GM21526 (cell line): Measurements from ENCODE around the gene IRF2.
"Not testable (repeated sequence)": the region's sequence is repeated elsewhere in the genome, so short reads cannot be mapped to it uniquely, and the experiment has no call there.

Experiments used
- ATAC-seq: cut with Tn5 transposase; IDR thresholded peaks from one replicate; pipeline ENCODE4 v1.9.1; 2021; ENCODE audit warnings: moderate library complexity; ENCODE audit not compliant: unreplicated experiment, low FRiP score

Gene IRF2

DNA sequence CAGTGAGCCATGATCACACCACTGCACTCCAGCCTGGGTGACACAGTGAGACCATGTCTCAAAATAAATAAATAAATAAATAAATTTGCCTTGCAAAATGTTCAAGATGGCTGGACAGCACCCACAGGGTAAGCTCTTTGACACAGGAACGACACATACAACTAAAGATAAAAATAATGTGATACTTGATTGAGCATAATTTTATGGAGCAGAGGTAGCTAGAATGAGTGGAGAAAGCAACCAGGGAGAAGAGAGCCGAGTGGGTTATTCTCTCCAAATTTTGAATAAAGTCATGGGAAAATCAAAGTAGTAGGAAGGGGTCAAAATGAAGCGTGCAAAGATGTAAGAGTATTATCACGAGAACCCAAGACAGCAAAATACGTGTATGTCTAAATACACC lies 121.5 kb downstream of the IRF2 start:
- no peak for ATAC-seq

DNA sequence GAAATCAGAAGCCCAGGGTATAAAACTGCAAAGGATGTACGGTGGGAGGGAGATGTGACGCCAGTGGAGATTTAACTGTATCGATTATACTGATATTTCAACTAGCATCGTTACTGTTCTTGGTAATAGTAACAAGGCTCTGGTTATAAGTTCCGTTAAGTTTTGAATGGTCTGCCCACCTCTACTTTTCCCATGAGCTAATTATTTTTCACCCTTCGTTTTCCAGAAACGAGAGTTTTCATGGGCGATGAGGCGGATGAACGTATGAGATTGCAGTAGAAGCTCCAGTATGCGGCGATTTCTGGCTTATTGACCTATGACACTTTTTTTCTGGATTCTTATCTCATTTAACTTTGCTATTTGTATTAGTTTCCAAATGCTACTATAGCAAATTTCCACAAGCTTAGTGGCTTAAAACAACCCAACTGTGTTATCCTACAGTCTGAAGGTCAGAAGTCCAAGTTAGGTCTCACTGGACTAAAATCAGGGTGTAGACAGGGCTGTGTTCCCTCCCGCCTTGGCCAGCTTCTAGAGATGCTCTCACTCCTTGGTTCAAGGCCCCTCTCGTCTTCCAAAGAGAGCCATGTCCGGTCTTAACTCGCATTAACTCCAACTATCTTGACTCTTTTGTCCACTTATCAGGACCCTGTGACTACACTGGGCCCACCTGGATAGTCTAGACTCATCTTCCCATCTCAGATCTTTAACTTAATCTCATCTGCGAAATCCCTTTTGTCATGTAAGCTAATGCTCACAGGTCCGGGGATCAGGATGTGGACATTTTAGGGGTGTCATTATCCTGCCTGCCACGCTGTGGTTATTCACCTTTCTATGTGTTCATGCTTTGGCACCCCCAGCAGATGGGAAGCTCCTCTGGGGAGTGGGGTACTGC lies 122.5 kb downstream of the IRF2 start:
- ATAC-seq = no peak

DNA sequence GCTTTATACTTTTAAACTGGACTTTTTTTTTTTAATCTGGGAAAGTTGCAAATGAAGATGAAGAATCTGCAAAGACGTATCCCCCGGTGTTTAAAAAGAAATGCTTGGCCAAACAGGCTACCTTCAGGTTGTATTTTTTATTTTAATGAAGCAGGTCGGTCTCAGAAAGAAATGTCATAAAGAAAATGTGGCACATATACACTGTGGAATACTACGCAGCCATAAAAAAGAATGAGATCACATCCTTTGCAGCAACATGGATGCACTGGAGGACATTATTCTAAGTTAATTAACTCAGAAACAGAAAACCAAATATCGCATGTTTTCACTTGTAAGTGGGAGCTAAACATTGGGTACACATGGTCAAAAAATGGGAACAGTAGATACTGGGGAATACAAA lies 123.4 kb downstream of the IRF2 start:
- ATAC-seq = no peak

DNA sequence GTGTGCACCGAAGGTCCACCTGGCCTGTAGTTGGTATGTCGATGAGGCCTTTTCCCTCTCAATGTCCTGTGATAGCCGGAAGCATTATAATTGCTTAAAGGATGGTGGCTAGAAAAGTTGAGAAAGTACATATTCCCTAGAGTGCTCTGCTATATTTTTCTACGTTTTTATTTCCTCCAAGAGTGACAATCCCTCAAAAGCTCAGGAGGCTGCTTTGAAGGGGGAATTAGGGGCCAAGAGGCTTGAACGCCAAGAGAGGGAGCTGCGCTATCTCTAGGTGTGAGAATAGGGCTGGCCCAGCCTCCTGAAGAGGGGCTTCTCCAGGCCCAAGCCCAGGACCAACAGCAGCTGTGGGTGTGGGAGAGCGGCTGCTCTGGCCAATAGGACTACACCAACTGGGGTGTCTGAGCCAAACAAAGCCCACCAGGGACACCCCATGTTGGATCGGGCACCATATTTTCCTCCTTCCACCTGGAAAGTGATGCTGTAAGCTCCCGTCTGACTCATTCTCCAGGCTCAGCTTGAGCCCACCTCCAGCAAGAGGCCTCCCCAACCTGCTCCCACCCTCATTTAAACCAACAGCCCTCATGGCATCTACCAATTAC lies 124.0 kb downstream of the IRF2 start:
- ATAC-seq = no peak

DNA sequence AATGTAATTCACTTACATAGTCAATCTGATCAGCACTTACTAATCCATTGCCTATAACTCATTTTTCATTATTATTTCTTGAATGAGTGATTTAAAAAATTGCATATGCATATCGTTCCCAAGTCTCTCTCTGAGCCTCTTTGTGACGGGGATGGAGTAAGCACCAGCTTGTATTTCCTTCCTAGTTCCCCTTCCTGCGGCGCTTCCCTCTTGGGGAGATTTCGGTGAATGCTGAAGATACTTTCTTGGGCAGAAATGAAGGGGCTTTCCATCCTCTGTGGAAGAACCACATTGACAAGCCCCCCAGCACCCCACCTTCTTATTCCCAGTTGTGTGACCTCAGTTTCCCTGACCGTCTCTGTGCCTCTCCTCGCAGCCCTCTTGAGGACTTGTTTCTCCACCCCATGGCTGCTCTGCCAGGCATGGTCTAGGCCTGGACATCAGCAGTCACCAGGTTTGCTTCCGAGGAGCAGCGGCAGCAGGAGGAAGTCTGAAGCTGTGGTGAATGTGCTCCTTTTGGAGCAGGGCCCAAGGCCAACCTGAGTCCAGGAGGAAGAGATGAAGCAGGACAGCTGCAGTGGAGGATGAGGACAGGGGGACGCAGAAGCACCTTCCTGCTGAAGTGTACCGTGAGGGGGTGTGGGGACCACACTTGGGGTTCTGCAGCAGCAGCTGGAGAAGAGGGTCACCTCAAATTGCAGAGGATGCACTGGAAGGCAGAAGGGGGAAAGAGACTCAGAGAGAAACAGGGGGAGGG lies 124.9 kb downstream of the IRF2 start:
- ATAC-seq = no peak

DNA sequence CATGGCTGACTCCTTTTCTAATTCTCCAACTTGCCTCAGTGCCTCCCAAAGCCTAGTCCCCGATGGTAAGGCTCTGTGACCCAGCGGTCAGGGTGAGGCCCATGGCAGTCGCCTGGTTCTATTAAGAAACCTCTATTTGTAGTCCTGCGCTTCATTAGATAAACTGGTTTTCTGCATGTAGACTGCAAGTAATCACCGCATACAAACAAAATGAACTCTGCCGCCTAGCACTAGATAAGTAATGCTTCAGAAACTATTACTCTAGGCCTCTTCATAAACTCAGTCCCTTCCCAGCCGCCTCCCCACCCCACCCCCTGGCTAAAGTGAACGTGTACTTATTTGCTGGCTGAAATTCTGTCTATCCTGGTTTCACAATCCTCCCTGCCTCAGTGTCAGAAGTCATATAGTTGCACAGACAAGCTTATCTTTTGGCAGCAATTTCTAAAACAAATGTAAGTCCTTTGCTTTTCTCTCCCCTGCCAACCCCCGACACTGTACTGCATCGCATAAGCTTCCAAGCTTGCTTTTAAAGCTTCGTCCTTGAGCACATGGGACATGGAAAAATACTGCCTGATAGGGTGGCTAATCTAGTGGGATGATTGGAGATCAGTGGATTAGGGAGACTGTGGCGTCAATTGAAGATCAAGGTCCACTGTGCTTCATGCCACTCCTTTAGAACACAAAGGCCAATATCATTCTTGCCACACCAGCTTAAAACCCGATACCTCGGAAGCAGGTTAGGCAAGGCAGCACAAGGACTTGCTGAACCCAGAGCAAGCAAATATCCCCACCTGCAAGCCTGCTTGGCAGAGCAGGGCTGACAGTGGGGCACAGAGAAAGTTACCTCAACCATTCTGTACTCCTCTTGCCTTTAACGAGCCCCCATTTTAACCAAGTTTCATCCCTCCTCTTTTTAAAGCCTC lies 125.8 kb downstream of the IRF2 start:
- no peak for ATAC-seq

DNA sequence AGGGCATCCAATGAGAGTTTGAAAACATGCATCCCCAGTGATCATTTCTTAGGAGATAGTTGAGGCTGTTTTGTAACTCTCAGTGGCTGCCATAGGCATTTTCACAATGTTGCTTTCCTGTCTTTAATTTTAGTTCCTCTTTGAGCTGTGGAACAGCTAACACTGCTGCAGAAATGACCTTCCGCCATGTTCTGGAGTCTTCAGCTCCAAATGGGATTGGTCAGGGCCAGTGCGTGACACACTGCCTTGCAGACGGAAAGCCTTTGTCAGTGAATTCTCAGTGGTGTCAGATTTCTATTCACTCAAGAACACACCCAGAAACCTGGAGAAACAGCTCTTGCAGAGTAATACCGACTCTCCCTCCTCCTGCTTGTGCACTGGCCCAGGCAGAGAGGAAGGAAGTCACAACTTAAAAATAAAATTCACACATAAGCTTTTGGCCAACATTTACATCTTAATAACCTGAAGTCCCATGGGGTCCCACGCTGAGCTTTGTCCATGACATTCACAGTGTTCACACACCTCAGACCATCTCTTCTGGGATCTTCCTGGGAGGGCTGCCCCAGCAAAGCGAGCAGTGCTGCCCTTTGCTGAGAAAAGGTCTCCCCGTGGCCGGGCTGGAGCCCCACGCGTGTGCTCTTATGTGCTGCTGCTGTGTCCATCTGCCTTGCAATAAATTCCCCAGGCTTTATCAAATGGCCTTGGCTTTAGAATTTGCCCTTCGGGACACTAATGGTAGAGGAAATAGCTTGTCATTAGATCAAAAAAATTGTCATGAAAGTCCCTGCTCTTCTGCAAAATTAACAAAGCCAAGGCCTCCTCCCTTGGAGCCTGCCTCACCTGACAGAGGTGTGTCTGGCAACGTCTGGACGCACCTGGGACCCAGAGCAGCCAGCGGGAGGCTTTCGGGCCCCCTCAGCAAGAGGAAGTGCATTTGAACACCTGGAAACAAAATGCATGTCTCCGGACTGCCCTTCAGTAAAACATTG lies 126.8 kb downstream of the IRF2 start:
- peak; percentile 64 for ATAC-seq

DNA sequence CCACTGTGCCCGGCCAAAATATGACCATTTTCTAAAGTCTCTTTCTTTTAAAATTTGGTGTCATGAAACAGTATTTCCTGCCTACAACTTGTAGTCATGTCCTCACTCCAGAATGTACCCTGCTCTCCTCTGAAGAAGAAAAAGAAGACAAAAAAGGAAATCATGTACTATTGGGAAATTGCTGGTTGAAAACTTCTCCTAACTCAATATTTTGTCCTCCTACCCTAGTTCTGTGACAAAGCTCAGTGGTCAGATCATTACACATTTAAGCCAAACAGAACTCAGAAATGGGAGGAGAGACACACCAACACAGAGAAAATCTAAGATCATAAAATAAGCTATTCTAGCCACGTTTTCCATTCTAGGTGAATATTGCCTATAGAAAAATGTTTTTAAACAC lies 127.7 kb downstream of the IRF2 start:
- no peak for ATAC-seq

DNA sequence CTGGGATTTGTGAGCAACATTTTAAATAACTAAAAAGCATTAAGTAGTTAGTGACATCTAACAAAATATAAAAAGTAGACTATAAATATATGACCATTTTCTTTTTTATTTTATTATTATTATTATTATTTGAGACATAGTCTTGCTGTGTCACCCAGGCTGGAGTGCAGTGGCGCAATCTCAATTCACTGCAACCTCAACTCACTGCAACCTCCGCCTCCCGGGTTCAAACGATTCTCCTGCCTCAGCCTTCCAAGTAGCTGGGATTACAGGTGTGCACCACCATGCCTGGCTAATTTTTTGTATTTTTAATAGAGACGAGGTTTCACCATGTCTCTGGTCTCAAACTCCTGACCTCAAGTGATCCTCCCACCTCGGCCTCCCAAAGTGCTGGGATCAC lies 128.1 kb downstream of the IRF2 start:
- not testable (repeated sequence) for ATAC-seq

DNA sequence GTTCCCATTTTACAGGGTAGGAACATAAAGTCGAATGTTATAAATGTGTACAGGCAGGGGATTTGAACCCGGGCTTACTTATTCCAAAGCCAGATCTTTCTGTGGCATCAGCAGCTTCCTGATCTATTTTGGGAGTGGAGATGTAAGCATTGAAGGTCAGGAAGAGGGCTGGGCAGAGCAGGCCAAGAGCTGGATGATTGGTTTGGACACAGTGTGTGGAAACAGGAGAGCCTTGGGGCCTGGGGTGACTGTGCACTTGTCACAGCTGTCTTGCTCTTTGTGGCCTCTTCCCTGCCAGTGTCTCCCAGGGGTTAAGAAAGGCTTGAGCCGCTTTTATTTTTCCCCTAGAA lies 128.8 kb downstream of the IRF2 start:
- no peak for ATAC-seq

DNA sequence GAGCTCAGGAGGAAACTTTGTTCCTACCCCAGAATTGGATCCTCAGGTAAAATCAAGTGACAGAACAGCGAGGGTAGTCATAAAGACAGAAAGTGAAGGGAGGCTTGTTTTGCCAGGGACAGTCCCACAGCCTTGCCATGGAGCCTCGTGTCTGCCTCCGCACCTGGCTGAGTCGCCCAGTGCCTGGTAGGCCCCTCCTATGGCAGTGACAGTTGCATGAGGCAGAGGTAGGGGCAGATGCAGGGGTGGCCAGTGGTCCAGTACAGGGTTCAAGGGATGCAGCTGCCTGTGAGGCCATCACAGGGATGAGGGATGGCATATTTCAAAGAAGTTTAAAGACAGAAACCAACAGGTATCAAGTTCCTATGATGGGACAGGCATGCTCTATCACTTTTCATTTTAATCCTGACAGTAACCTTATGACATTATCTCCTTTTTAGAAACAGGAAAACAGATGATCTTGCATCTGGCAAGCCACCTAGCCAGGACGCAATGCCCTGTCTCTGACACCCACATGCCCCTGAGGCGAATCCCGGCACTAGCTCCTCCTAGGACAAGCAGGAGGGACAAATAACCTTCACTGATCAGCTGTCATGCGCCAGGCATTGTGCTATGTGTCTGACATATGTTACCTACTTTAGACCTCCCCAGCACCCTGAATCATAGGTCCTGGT lies 129.3 kb downstream of the IRF2 start:
- ATAC-seq = no peak

DNA sequence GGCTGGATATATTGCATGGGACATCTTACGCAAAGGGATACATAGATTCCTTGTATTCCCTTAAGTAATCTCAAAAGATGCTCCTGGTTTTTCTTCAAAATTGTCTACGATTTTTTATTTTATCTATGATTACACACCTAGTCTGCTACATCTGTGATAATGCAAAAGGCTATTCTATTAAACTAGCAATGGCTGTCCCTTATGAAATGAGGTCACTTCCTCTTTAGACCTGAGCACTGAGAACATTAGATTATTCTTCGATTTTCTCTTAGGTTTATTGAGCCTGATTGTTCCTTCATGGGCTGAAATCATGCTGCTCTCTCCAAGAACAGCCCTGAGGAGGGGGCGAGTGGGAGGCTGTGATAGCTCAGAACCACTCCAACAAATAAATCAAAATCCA lies 129.9 kb downstream of the IRF2 start:
- no peak for ATAC-seq

DNA sequence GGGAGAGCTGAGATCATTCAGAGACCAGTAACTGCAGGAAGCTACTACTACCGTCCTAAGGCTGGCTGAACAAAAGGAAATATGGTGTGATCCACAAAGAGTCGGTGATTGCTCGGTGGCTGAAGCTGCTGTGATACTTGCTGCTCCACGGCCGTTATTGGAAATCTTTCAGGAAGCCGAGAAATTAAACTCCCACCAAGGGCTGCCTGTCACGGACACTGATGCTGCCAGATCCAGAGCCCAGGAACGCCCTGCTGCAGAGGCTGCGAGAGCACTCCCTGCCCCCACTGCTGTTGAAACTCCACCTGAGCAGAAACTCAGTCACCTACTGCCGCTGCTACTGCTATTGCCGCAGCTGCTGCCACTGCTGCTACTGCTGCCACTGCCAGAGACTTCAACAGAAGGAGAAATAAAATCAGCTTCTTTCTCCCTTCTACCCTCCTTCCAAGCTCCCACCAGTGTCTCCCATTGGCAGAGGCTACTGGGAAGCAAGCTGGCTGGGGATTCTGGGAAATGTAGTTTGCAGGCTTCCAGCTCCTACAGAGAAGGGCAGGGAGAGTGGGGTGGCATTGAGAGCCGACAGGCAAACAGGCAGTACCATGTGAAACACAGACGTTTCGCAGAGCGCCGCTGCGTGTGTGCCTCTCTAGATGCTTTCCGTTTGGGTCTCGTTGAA lies 130.7 kb downstream of the IRF2 start:
- ATAC-seq = peak; percentile 36

DNA sequence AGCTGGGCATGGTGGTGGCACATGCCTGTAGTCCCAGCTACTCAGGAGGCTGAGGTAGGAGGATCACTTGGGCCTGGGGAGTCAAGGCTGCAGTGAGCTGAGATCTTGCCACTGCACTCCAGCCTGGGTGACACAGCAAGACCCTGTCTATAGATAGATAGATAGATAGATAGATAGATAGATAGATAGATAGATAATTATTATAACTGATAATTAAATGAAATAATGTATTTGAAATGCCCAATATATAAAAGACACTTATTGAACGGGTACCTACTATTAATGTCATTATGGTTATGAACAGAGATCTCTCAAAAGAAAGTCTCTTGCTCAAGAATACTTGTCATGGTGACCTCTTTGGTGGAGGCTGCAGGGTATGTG lies 131.5 kb downstream of the IRF2 start:
- not testable (repeated sequence) for ATAC-seq

DNA sequence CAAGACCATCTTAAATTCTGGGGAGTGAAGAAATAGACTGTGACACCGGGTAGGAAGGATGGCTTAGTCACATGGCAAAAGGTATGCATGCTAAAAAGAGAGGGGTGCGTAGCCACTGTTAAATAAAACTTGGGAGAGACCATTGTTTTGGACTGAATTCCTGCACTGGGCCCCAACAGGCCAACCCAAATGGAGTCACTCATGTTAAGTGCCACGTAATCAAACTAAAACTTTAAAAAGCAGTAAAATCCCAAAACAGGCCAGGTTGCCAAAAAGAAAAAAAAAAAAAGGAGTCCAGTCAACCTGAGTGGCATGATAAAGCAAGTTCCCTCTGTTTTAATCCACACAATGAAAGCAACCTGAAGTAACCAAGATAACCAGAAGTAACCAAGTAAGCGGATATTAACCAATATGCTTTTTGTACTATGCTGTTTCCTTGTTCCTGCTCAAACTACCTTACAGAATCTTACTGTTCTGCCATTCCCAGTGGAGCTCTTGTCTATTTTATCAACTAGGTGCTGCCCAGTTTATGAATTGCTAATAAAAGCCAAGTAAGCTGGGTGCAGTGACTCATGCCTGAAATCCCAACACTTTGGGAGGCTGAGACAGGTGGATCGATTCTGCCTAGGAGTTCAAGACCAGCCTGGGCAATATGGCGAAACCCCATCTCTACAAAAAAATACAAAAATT lies 132.0 kb downstream of the IRF2 start:
- ATAC-seq = no peak

DNA sequence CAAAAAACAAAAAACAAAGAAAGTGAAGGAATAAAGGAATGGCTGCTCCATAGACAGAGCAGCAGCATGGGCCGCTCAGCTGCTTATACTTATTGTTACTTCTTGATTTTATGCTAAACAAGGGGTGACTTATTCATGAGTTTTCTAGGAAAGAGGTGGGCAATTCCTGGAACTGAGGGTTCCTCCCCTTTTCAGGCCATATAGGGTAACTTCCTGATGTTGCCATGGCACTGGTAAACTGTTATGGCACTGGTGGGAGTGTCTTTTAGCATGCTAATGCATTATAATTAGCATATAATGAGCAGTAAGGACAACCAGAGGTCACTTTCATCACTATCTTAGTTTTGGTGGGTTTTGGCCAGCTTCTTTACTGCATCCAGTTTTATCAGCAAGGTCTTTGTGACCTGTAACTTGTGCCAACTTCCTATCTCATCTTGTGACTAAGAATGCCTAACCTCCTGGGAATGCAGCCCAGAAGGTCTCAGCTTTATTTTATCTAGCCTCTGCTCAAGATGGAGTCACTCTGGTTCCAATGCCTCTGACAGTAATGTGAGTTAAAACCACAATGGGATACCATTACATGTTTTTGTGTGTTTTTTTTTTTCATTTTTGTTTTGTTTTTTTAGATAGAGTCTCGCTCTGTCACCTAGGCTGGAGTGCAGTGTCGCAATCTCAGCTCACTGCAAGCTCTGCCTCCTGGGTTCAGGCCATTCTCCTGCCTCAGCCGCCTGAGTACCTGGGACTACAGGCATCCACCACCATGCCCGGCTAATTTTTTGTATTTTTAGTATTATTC lies 134.8 kb downstream of the IRF2 start:
- not testable (repeated sequence) for ATAC-seq

DNA sequence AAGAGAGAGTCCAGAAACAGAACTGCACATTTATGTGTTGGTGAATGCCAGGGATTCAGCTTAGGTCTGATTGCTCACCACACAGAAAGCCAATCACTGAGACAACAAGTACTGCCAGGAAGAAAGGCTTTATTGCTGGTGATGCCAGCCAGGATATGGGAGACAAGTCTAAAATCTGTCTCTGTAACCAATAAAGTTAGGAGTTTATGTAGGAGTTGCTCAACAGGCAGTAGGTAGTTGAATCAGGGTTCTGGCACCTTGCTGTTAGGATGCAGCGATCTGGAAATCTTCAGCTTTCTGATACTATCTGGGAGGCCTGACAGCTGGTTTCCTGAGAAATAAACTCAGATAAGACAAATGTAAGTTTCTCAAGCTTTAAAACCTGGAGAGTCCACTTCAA lies 136.4 kb downstream of the IRF2 start:
- ATAC-seq = no peak
